ENCODE measurements around the gene FAAH.

- TF ChIP-seq POLR2A (IDR thresholded peaks at IDR 0.05) (no peak), CTCF (IDR thresholded peaks at IDR 0.05) (no peak)
These were observed 2.6 kb downstream of the FAAH start for GRCh38 chr1:46396441-46397398.
